CD4-positive, alpha-beta T cell (primary cell): ENCODE data around the gene NUP62. TPM values are rescaled to one million over a fixed set of nuclear protein-coding genes. Genes with fewer than 3 reads are reported as not detected.

Source experiments
- ATAC-seq: fragments of 200-7000 bp; cut with Tn5 transposase; one replicate; pipeline ENCODE4 v1.10.0; 2022; ENCODE audit warnings: mild to moderate bottlenecking; ENCODE audit not compliant: poor library complexity
- CTCF ChIA-PET: fragments of 350-600 bp; sonication (Branson Sonifier 250); formaldehyde crosslinking; loops from one replicate; lab custom pipeline; 2021; ENCODE audit warnings: antibody characterized with exemption, inconsistent platforms; lab: Charles Lee
- POLR2A ChIA-PET: fragments of 350-600 bp; sonication (Branson Sonifier 250); formaldehyde crosslinking; loops from one replicate; lab custom pipeline; 2021; ENCODE audit warnings: antibody characterized with exemption, inconsistent platforms; lab: Charles Lee
- DNase-seq, 14 experiments: peaks; one replicate each; pipeline ENCODE4 v3.0.0-alpha.2; 2013 to 2020; ENCODE audit warnings: mixed read lengths in 2 of 14
- H3K27ac ChIP-seq, 2 donors: one replicate each; pipeline versions ENCODE4 v1.5.1 to v1.7.0; 2013; ENCODE audit warnings: low read length in 2 of 2, low read depth in 1 of 2, mild to moderate bottlenecking in 1 of 2
- H3K27me3 ChIP-seq, 2 experiments: 1 replicate in 1 of 2; 2 replicates in 1 of 2; pipeline versions ENCODE4 v1.6.1 to v1.7.0; 2013; ENCODE audit warnings: low read length in 2 of 2, control low read depth in 1 of 2, mild to moderate bottlenecking in 1 of 2, moderate library complexity in 1 of 2; ENCODE audit not compliant: insufficient read depth in 2 of 2, control insufficient read depth in 1 of 2
- H3K36me3 ChIP-seq: one replicate; pipeline ENCODE4 v1.6.1; 2013; ENCODE audit warnings: low read length, control low read depth; ENCODE audit not compliant: insufficient read depth
- H3K4me1 ChIP-seq: one replicate; pipeline ENCODE4 v1.6.1; 2013; ENCODE audit warnings: low read length, control low read depth; ENCODE audit not compliant: insufficient read depth
- H3K4me3 ChIP-seq: one replicate; pipeline ENCODE4 v1.5.1; 2013; ENCODE audit warnings: mild to moderate bottlenecking, low read length, moderate library complexity
- H3K9me3 ChIP-seq, 2 experiments: 1 replicate in 1 of 2; 2 replicates in 1 of 2; pipeline versions ENCODE4 v1.6.1 to v1.7.0; 2013; ENCODE audit warnings: low read length in 2 of 2, mild to moderate bottlenecking in 2 of 2, control low read depth in 1 of 2, moderate library complexity in 1 of 2; ENCODE audit not compliant: control insufficient read depth in 1 of 2, insufficient read depth in 1 of 2
- H3K27ac Mint-ChIP-seq: one replicate; pipeline ENCODE4 v1.8.0; 2020; ENCODE audit warnings: mixed read lengths
- H3K27me3 Mint-ChIP-seq: one replicate; pipeline ENCODE4 v1.8.0; 2021; ENCODE audit warnings: mixed read lengths
- H3K36me3 Mint-ChIP-seq: one replicate; pipeline ENCODE4 v1.8.0; 2021; ENCODE audit warnings: low read depth, mixed read lengths
- H3K4me1 Mint-ChIP-seq: one replicate; pipeline ENCODE4 v1.8.0; 2021; ENCODE audit warnings: low read depth, mixed read lengths
- H3K4me3 Mint-ChIP-seq: one replicate; pipeline ENCODE4 v1.8.0; 2020; ENCODE audit warnings: mild to moderate bottlenecking, mixed read lengths
- H3K9me3 Mint-ChIP-seq: one replicate; pipeline ENCODE4 v1.8.0; 2020; ENCODE audit warnings: mixed read lengths
- CTCF ChIP-seq: fragments of 200-600 bp; IDR thresholded peaks from one replicate; pipeline ENCODE4 v1.8.0; 2022; ENCODE audit warnings: antibody characterized with exemption, mild to moderate bottlenecking
- intact Hi-C, 2 experiments: fragments of 100-400 bp; cut with DNase I in 1 of 2; cut with micrococcal nuclease in 1 of 2; formaldehyde crosslinking; loops; one replicate each; pipeline versions ENCODE4 v1.15.1 to v1.9.0; 2023 to 2025; cut with DNase I, micrococcal nuclease
- microRNA-seq: library from miRNA; unstranded; fragments of <30 nt; microRNA quantifications from one replicate; pipeline ENCODE4 v1.2.0, GENCODE V29; 2021; ENCODE audit warnings: borderline microRNAs expressed, borderline replicate concordance
- total RNA-seq, 174 experiments: library from RNA in 2 of 174; stranded (reverse) in 2 of 174; gene quantifications; one replicate each; pipeline ENCODE4 v1.2.3 and lab custom pipeline; 2021 to 2026

The NUP62 gene
- total RNA-seq, 2 experiments from 2014 or later = 19.2 to 21.7 TPM

DNA sequence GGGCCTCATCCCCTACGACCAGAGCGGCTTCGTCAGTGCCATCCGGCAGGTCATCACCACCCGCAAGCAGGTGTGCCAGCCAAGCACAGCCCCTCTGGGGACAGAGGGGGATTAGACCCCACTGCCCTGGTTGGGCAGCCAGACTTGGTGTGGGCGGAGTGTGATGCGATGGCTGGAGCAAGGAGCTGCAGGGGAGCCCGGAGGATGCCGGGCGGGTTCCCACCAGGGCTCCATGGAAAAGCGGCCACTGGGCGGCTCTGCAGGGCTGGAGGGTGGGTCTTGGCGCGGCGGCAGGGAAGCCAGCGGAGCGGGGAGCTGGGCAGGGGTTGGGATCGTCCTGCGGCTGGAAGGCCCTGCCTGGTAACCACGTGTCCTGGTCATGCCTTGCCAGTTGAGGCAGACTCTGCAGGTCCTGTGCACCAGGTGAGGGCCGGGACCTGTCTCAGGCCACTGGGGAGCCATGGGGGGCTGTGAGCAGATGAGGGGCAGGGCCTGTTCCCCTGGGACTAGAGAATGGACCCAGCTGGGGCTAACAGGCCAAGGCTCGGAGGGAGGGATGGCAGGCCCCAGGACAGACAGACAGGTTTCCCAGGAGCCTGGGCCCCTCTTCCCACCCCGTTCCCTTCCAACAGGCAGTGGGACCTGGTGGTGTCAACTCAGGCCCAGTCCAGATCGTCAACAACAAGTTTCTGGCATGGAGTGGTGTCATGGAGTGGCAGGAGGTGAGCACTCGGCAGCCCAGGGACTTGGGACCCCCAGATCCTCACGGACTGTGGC lies 72.1 kb downstream of the NUP62 start:
- Histone ChIP-seq H3K27ac (no peak overlapping the region), H3K9me3 (peaks cover 0 to 3% of the 10 kb centered on the region in 2 experiments), H3K27me3 (no peaks in the 10 kb centered on the region), H3K4me1 (peaks cover 20% of the 10 kb centered on the region), H3K4me3 (no peak overlapping the region), H3K36me3 (peaks cover 54% of the 10 kb centered on the region)
- H3K27ac Mint-ChIP-seq = no peak overlapping the region
- POLR2A ChIA-PET = interaction anchor here (1.0 to 1.4 kb wide), 2 partner anchors 9 to 11 kb away, joined by 3 to 5 read pairs; no protein-coding TSS in a partner anchor
- no peak overlapping the region for H3K4me3 Mint-ChIP-seq
- H3K27me3 Mint-ChIP-seq = no peaks in the 10 kb centered on the region
- DNase-seq (no peak), ATAC-seq (no peak)
- peaks cover 33% of the 10 kb centered on the region for H3K36me3 Mint-ChIP-seq
- H3K9me3 Mint-ChIP-seq = no peaks in the 10 kb centered on the region
- no peak for TF ChIP-seq CTCF
- intact Hi-C loops = no loop called here
- CTCF ChIA-PET = no interaction called here
- H3K4me1 Mint-ChIP-seq = peaks cover 10% of the 10 kb centered on the region

Small RNA genes lying within 50 kb of the gene (microRNA-seq; reads per million reads assigned to microRNA genes)
- not detected for gene MIR4750

Other genes starting within 250 kb of the NUP62 start
- 1 to 10 TPM; 2.1 to 2.5 TPM for gene ADM5, start 239.9 kb downstream of the NUP62 start, total RNA-seq
- gene CPT1C, start 238.4 kb downstream of the NUP62 start, total RNA-seq = under 1 TPM; 0.47 to 0.59 TPM
- gene TSKS, start 166.2 kb downstream of the NUP62 start, total RNA-seq = 1 to 10 TPM; 2.1 to 2.9 TPM
- gene AP2A1, start 162.5 kb downstream of the NUP62 start, total RNA-seq = 10 to 100 TPM; 28.2 to 28.9 TPM
- gene FUZ, start 116.2 kb downstream of the NUP62 start, total RNA-seq = 10 to 100 TPM; 14.9 to 15.2 TPM
- 10 to 100 TPM; 67.2 to 67.8 TPM for gene MED25, start 111.2 kb downstream of the NUP62 start, total RNA-seq
- 100 to 1,000 TPM; 127 to 134 TPM for gene PTOV1, start 78.3 kb downstream of the NUP62 start, total RNA-seq
- gene PNKP, start 61.9 kb downstream of the NUP62 start, total RNA-seq = 10 to 100 TPM; 96.1 to 98.1 TPM
- 10 to 100 TPM; 15.1 to 15.8 TPM for gene AKT1S1, start 52.1 kb downstream of the NUP62 start, total RNA-seq
- 10 to 100 TPM; 35.5 to 35.8 TPM for gene TBC1D17, start 51.8 kb downstream of the NUP62 start, total RNA-seq
- gene IL4I1, start 32.6 kb downstream of the NUP62 start, total RNA-seq = 1 to 10 TPM; 4.7 to 5.4 TPM
- gene ATF5, start 299 bp downstream of the NUP62 start, total RNA-seq = 10 to 100 TPM; 16.3 to 19.1 TPM
- gene SIGLEC11, start 31.7 kb upstream of the NUP62 start, total RNA-seq = under 1 TPM in 1 of 2 experiments, not detected in 1; 0.08 TPM
- gene VRK3, start 95.9 kb upstream of the NUP62 start, total RNA-seq = 10 to 100 TPM; 65.1 to 65.4 TPM
- 1 to 10 TPM; 2.6 to 2.8 TPM for gene ZNF473, start 96.5 kb upstream of the NUP62 start, total RNA-seq
- gene IZUMO2, start 233.8 kb upstream of the NUP62 start, total RNA-seq = not detected